Fibroblast of lung (primary cell): Measurements from ENCODE around the gene NDUFAF8.

Experiments
- CTCF ChIP-seq, 2 donors: IDR thresholded peaks in 1 of 2; conservative IDR thresholded peaks in 1 of 2; 1 replicate in 1 of 2; 2 replicates in 1 of 2; pipeline ENCODE4 v1.5.1; 2011 to 2012; ENCODE audit warnings: low read length in 2 of 2, control low read depth in 1 of 2, inconsistent platforms in 1 of 2, low read depth in 1 of 2, mild to moderate bottlenecking in 1 of 2
- EZH2 ChIP-seq: IDR thresholded peaks from 2 replicates; pipeline ENCODE4 v1.5.1; 2012; ENCODE audit warnings: low read length, control low read depth, mild to moderate bottlenecking; ENCODE audit errors: missing control alignments

GRCh38 chr17:81238490-81238814, 666 bp upstream of the NDUFAF8 start:
- TF ChIP-seq CTCF (conservative IDR thresholded peaks at IDR 0.05 in 1 of 2, IDR thresholded peaks at IDR 0.05 in 1 of 2; ENCODE audit: low read depth in 1 of 2, low read length in 2 of 2), result no peak
- no peak for TF ChIP-seq EZH2
